ENCODE data around the gene GPC1.

GPC1 gene

DNA sequence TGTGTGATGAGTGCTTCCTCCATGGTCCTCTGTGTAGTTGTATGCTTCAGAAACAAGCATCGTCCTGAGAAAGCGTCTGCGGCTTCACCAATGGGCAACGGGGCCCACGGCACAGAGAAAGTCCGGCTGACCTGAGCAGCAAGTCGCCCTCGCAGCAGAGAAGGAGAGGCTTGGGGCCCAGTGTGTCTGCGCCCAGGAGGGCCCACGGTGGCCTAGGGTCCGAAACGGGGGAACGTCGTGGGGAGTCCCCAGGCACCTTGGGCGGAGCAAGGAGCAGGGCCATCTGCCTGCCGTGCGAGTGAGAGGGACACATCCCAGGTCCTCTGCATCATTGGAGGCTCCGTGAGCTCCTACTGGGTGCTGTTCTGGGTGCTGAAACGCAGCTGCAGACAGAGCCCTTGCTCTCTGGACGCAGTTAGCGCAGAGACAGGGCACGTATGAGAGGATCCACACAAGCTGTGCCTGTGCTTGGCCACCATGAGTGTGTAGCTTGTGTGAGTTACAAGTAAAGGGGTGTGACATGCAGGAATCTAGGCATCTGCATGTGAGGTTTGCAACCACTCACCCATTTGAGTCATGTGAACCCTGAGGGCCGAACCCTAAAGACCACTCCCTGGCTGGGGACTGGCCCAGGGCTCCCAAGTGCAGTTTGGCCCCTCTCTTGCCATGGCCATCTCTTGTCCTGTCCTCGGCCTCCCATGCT is 10.6 kb downstream of the GPC1 start:
- DNase-seq = no peak

DNA sequence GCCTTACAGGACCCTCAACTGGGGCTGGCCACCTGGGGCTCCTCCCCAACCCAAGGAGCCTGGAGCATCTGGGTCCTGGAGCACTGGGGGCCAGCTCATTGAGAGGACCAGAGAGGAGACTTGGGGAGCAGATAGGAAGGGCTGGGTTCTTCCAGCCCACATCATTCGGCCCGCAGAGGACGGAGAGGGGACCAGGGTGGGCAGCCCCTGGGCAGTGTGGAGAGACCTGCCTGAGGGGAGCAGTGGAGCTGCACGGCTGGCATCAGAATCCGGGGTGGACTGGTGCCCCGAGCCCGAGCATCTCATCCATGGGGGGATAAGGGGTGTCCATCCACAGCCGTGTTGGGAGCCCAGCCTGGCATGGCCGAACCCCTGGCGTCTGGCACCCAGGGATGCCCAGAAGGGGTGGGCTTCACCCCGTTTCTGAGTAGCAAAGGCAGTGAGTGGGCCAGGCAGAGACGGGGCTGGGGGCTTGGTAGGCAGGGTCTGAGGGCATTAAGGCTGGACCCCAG is 11.3 kb downstream of the GPC1 start:
- no peak for DNase-seq

DNA sequence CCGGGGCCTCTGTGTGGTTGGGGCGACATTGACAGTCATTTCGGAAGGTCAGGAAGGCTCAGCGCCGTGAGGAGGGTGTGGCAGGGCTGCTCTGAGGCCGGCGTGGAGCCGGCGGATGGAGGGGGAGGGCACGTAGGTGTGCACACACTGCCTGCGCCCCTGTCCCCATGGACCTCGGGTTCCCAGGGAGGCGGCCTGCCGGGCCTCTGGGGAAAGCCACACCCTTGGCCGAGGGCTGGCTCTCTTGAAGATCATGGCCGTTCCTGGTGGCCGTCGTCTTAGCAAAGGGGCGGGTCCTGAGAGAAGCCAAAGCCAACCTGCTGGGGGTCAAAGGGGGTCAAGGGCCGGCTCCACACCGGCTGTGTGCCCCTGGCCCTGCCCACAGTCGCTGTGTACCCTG is 11.9 kb downstream of the GPC1 start:
- no peak for DNase-seq

DNA sequence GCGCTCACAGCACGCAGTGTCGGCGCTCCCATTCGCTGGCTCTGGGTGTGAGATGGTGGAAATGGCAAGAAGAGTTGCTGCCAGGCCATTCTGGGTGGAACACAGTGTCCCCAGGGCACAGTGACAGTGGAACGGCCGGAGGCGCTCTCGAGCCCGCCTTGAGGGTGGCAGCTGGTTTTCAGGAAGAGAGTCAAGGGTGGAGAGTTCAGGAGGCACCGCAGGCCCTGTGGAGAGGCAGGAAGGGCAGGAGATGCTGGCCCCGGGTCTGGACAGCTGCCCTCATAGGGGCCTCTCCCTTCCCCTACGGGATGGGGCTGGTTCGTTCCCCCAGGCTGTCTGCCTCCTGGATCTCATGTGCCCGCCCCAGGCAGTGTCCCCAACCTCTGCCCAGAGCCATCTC is 12.5 kb downstream of the GPC1 start:
- no peak for DNase-seq

DNA sequence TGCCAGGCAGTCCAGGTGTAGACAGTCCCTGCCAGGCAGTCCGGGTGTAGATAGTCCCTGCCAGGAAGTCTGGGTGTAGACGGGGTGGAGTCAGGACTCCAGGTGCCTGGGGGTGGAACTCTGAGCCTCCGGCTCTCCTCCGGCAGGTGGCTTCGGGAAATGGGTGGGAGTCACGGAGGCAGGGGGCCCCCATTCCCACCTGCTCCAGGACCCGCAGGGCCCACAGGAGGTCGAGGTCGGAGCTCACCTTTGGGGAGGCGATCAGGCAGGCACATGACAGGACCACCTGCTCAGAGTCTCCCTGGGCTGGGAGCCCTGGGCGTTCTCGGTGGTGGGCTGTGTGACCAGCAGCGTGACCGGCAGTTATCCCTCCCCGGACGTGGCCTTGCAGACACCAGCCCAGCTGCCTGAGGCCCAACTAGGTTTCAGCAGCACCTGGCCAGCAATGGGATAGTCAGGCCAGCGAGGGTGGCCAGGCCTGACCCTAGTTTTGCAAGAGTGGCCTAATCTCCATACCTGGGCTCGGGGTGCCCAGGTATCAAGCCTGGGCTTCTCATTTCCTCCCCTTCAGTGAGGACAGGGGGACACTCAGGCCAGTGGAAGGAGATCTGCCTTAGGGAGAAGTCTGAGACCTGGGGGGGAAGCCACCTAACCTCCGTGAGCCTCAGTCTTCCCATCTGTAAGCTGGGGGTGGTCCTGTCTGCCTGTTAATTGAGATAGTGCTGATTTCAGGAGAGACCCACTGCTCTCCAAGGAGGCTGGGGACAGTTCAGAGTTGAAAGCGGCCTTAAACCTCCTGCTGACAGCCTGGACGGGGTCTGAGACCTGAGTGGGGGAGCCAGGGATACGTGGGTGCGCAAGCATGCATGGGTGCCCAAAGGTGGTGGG is 13.2 kb downstream of the GPC1 start:
- no peak for DNase-seq

DNA sequence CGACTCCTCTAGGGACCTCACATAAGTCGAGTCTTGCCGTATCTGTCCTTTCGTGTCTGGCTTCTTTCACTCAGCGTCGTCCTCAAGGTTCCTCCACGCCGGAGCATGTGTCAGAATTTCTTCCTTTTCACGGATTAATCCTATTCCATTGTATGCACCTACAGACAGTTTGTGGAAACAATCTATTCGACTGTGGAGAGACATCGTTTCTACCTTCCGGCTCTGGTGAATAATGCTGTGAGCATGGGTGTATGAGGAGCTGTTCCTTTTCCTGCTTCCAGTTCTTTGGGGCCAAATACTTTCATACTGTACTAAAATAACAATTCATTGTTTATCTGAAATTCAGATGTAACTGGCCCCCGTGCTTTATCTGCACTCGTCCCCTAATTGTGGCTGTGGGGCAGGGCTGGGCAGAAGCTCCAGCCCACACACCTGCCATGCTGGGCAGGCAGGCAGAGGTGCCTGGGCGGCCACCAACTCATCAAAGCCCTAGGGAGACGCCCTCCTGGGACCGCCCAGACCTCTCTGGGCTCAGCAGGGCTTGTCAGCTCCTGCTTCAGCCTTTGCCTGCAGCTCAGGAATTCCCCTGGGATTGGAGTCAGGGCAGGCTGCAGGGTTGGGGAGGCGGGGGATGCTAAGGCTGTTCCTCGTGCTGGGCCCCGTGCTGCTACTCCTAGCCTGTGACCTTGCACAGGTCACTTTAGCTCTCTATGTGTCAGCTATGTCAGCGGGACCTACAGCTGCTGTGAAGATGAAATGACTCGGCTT is 14.5 kb downstream of the GPC1 start:
- no peak for DNase-seq

DNA sequence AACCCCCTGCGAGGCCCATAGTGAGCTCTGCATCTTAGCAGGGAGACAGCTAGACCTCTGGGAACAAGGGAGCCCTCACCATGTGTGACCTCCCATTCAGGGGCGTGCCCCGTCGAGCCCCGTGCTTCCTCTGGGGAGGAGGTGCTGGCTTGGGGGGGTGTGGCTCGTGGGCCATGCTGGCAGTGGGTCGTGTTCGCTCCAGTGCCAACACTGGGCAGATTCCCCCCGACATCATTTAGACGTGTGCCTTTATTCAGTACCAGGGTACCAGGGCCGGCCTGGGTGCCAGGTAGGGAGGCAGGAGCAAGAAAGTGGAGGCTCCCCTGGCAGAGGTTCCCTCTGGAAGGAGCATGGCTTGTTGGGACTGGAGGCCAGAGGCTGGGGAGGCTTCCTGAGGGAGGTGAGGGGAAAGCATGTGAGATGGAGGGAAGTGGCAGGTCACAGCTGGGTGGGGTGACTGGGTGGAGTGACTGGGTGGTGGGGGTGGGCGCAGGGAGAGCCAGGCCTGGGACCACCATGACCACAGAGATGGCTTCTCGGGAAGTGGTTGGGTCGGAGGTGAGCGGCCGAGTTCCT is 15.2 kb downstream of the GPC1 start:
- no peak for DNase-seq

DNA sequence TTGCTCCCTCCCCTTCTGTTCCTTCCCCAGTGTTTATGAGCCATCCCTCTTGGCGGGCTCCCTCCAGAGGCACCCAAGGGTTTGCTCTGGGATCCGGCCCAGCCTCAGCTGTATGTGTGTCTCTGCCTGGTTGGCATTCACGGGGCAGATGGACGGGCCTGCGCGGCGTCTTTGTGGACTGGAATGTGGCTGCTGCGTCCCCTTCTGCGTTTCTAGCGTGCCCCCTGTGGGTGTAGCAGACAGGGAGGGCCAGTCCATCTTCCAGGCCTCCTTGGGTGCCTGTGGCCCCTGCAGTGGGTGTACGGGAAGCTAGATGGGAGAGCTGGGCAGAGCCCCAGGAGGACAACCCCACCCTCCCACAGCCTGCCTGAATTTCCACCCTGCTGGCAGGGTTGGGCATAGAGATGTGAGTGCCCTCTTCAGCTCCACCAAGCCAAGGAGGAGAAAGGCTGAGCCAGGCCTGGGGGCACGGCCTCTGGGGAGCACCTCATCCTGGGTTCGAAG is 15.7 kb downstream of the GPC1 start:
- DNase-seq = no peak

DNA sequence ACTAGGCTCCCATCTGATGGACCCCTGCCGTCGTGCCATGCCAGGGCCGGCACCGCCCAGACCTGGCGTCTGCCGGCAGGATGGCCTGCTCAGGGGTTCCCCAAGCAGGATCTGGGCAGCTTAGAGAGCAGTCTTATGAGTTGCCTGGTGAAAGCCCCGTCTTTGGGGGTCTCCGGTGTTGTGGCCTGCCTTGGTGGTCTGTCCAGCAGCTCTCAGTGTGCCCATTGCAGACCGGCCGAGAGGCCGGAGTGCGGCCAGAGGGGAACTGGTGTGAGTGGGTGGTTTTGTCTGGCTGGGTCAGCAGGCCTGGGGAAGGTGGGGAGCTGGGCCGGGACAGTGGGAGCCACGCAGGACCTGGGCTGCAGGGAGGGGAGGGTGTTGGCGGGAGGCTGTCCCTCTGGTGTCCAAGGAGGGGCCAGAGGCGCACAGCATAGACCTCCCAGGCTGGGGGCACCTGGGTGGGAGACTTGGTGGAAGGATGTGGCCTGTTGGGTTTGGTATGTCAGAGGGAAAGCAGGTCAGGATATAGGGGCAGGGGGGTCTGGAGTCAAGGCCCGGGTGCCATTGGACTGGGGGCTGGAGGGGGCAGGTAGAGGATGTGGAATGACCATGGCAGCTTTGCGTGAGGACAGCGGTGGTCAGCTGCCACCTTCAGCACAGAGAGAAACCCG is 16.5 kb downstream of the GPC1 start:
- no peak for DNase-seq

DNA sequence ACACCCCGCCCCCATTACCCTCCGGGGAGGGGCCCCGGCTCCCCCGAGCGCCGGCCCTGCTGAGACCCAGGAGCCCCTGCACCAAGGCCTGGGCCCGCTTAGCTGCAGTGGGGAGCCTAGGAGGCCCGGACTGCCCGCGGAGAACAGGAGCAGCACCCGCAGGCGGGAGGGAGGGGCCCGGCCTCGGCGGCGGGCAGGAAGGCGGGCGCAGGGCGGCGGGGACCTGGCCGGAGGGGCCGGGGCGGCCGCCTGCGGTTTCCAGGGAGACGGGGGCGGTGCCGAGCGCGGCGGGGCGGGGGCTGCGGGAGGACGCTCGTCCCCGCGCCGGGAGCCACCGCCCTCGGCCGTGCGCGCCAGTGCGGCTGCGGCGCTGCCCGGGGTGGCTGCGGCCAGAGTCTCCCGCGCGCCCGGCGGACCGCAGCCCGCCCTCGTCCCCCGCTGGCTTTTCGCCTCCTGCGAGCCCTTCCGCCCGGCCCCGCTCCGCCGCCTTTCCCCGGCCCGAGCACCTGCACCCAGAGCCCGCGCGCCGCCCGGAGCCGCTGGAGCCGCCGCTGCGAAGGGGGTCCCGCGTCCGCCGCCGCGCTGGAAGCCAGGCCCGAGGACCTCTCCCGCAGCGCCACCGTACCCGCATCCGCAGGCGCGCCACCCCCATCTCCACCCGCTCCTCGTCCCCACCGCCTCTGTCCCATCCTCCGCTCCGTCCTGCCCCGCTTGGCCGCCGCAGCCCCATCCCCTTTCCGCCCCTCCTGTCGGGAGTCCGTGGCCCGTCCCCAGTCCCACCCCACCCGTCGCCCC is 17.2 kb downstream of the GPC1 start:
- no peak for DNase-seq

DNA sequence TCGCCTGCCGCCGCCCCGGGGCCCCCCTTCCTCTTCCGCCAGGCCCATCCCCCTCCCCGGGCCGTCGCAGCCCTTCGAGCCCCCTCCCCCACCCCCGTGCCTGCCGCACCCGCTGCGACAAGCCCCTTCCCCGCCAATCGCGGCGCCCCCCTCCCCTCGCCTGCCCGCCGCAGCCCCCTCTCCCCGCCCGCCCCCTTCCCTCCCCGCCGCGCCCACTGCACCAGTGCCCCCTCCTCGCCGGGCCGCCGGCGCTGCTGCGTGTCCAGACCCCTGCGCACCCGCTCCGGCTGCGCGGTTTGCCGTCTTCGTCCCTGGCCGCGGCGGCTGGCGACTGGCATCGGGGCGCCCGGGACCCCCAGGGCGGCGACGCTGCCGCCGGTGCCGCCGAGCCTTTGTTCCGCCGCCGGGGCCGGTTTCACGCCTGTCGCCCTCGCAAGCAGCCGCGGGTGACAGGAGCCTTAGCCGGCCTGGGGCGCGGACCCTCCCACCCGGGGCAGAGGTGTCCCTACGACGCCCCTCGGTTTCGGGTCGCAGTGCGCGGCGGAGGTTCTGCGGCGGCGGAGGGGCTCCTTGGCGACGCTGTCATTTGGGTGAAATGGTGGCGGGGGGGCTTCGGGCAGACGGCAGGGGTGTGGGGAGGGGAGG is 18.1 kb downstream of the GPC1 start:
- DNase-seq = no peak

DNA sequence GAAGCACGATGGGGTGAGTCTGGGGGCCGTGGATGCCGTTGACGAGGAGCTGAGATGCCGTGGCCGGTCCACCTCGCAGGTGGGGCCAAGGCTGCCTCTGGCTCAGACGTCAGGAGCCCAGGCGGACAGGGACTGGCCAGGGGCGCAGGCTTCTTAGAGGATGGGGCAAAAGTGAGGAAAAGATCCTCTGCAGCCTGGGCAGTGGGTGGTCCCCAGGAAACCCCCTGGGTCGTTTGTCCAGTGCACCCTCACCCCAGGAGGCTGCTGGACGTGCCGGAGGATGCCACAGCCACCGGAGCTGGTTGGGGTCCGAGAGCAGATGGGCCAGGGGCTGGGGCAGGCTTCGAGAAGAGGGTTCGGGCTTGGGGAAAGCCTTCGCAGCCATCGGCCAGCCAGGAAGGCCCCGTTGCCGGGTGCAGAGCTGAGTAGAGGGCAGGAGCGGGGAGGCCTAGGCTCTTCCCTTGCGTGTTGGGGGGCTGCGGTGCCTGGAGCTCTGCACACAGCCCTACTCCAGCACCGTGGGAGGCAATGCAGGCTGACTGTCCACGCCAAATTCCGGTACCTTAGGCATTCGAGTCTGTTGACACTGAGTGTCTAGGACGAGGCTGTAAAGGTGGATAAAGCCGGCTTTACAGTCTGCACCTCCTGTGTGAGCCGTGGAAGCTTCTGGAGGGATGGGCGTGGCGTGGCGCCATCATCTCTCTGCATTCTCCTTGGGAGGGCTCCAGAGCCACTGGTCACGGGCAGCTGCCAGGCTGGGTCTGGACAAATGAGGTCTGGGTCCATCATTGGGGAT is 18.8 kb downstream of the GPC1 start:
- no peak for DNase-seq

DNA sequence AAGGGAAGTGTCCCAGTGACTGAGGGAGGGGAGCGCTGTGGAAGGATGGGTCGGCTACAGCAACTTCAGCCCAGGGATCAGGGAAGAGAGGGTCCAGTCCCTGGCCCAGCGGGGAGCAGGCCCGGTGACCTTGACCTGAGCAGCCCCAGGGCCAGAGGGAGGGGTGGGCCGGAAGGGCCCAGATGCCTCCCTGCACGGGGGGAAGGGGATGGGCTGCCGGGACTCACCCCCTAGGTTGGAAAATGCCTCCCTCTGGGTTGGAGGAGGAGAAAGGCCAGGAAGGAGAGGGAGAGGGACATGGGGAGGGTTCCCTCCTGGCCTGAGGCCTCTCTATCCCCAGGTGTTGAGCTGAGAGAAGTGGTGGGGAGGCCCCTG is 19.8 kb downstream of the GPC1 start:
- DNase-seq = no peak

DNA sequence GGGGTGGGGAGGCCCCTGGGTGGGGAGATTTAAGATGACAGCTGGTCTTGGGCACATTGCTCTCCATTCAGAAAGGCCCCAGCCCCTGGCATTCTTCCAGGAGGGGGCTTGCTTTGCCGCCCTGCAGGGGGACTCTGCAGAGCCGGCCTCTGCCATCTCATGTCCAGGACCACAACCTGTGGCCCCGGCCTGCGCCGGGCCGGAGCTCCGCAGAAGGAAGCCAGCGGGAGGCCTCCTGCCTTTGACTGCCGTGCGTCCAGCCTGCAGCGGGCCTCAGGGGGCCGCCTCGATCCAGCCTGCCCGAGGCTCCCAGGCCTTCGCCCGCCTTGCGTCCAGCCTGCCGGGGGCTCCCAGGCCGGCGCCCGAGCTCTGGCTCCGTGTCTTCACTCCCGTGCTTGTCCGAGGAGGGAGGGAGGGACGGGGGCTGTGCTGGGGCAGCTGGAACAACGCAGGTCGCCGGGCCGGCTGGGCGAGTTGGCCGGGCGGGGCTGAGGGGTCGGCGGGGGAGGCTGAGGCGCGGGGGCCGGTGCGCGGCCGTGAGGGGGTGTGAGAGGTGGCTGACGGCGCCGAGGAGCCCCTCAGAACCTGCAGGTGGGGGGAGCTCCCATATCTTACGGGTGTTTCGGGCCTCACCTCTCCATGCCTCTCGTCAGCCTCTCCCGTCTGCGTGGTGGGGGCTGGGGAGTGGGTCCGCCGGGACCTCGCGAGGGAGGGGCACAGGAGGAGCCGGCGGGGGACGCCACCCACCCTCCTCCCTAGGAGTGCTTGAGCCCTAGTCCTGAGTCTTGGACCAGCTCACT is 20.4 kb downstream of the GPC1 start:
- no peak for DNase-seq

DNA sequence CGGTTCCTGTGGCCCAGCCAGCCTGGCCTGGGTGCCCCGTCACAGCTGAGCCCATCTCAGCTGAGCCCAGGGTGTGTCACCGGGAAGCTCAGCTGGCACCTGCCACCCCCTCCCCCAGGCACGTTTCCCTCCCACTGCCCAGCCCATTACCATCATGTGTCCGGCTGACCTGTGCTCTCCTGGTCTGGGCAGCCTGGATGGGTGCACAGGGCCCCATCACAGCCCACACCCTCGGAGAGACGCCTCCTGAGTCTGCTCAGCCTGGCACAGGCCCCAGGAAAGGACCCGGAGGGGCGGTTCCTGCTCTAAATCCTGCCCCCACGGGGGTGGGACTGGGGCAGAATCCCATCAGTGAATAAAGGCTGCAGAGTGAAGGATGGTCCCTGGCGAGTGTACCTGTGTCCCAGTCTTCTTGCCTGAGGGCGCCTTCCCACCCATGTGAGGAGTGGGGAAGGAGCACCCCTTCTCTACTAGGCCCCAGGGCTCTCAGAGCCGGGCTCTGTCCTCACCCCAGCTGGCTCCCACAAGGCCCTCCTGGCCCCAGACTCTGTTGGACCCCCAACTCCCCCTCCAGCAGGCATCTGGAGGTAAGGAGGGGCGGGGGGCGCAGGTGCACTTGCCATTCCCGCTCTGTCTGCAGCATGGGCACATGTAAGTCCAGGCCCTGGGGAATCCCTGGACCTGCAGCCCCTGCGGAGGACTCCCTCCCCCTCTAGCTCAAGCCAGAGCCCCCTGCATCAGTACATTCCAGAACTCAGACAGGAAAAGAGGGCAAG is 21.2 kb downstream of the GPC1 start:
- no peak for DNase-seq

DNA sequence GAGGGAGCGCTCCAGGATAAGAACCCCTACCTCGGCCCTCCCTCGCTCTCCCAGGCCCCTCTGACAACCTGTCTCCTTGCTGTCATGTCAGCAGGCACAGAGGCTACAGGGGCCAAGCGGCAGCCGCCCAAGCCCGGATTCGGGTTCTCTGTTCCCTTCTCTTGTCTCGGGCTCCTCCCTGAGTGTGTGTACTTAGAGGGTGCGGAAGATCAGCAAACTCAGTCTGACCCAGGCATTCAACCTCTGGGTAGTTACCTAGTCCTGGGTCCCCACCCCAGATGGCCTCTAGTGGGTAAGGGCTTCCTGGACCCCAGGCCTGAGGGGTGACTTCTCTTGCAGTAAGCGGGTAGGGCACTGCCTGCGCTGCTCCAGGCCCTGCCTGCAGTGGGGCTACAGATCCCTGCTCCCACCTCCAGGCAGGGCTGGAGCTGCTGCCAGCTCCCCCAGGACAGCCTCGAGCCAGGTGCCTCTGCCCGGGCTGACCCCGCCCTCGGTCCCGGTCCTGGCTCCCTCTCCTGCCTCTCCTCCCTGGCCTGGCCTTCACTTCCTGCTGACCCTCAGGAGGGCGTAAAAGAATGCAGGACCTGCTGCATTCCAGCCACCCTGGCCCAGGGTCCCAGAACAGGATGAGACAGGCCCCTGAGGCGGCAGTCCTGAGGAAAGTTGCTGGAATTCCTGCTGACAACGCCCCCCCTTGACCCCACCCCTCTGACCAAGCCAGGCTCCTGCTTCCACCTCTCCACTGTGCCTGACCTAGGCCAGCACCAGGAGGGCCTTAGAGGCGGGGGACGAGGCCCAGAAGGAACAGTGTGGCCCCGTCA is 22.0 kb downstream of the GPC1 start:
- DNase-seq = no peak
